ENCODE data around the gene GOLGA8F.
"Not testable (repeated sequence)": the region's sequence is repeated elsewhere in the genome, so short reads cannot be mapped to it uniquely, and the experiment has no call there.

Gene GOLGA8F, protein sequence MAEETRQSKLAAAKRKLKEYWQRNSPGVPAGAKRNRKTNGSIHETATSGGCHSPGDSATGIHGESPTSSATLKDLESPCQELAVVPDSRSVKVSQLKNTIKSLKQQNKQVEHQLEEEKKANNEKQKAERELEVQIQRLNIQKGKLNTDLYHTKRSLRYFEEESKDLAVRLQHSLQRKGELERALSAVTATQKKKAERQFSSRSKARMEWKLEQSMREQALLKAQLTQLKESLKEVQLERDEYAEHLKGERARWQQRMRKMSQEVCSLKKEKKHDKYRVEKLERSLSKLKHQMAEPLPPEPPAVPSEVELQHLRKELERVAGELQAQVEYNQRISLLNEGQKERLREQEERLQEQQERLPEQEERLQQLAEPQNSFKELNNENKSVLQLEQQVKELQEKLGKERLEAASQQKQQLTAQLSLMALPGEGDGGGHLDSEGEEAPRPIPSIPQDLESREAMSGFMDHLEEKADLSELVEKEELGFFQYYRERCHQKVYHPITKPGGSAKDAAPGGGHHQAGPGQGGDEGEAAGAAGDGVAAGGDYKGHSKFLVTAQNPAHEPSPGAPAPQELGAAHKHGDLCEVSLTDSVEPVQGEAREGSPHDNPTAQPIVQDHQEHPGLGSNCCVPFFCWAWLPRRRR

GRCh38 chr15:28378364-28378763, at the start of gene GOLGA8F:
Gene GOLGA8F, plus strand, starts transcription at chr15:28378664. Its CDS starts 98 bp downstream, at chr15:28378762.
- not testable (repeated sequence) for DNase-seq

DNA sequence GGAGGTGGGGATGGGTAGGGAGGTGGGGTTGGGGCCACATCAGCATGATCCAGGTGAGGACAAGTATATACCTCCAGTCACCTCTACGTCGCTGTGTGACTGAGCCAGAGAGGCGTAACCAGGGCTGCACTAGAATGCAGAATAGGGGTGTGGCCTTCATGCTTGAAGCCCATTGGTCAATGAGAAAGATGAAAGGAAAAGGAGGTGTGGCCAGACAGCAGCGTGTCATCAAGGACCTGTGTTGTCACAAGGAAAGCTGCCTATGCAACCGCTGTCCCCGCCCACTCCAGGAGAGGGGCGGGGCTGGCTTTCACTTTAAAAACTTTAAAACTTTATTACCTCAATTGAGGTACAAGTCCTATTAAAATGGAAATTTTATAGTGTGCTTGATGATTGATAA, 20.5 kb upstream of the GOLGA8F start, which contains the start of gene GOLGA6L24:
Gene GOLGA6L24, minus strand, starts transcription at position 101 of the 400 bp plus-strand sequence. Its CDS starts 61 bp downstream, at position 40.
- not testable (repeated sequence) for DNase-seq

GRCh38 chr15:28365502-28365901, 13.0 kb upstream of the GOLGA8F start:
- not testable (repeated sequence) for DNase-seq

GRCh38 chr15:28380053-28380452, 1.6 kb downstream of the GOLGA8F start:
- not testable (repeated sequence) for DNase-seq

DNA sequence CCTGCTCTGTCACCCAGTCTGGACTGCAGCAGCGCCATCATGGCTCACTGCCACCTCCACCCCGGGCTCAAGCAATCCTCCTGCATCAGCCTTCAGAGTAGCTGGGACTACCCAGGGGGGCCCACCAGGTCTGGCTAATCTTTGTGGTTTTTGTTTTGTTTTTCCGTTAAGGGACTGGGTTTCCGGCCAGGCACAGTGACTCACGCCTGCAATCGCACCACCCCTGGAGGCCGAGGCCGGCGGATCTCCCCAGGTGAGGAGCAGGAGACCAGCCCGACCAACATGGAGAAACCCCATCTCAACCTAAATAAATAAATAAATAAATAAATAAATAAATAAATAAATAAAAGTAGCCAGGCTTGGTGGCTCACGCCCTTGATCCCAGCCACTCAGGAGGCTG, 17.6 kb downstream of the GOLGA8F start:
- DNase-seq, result not testable (repeated sequence)

- DNase-seq, result not testable (repeated sequence)
Observed at GRCh38 chr15:28402774-28403435, 24.4 kb downstream of the GOLGA8F start.

DNA sequence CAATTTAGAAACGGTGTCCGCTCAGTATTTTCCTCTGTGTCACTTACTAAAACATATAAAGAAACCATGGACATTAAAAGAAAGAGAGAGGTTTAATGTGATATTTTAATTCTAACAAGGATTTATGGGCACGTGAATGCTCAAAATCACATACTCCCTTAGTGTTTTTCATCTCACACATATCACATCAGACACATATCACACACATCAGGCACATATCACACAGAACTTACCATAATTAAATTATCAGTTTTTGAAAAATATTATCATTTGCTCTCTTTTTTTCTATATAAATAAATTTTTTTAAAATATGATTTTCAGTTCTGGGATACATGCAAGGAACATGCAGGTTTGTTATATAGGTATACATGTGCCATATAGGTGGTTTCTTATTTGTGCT, 42.0 kb downstream of the GOLGA8F start:
- not testable (repeated sequence) for DNase-seq

- DNase-seq, result not testable (repeated sequence)
Observed at GRCh38 chr15:28435594-28435993, 57.1 kb downstream of the GOLGA8F start.

Measured in NCI-H748 treated with DMSO at 0.1 percent for 48 hours (cell line).